Measurements from ENCODE around the gene KLF6. TPM values are rescaled to one million over a fixed set of nuclear protein-coding genes. Genes with fewer than 3 reads are reported as not detected.

KLF6 gene
- total RNA-seq, 1 donor from 2014 or later = 88.6 TPM

GRCh38 chr10:3747984-3748383 is 37.0 kb downstream of the KLF6 start:
- no peak for DNase-seq
- H3K4me3 Mint-ChIP-seq (ENCODE audit: unreplicated experiment) = no peak overlapping the region
- no peaks in the 10 kb centered on the region for H3K27me3 Mint-ChIP-seq (ENCODE audit: unreplicated experiment)
- peaks cover 34% of the 10 kb centered on the region for H3K4me1 Mint-ChIP-seq (ENCODE audit: low read depth, unreplicated experiment)
- H3K27ac Mint-ChIP-seq (ENCODE audit: unreplicated experiment) = no peak overlapping the region
- peaks cover 9% of the 10 kb centered on the region for H3K9me3 Mint-ChIP-seq (ENCODE audit: unreplicated experiment)
- no peak for TF ChIP-seq CTCF (IDR thresholded peaks at IDR 0.05; ENCODE audit: partially characterized antibody, unreplicated experiment)
- H3K36me3 Mint-ChIP-seq (ENCODE audit: unreplicated experiment) = no peaks in the 10 kb centered on the region

- Mint-ChIP-seq H3K9me3 (ENCODE audit: unreplicated experiment) (peaks cover 9% of the 10 kb centered on the region), H3K27ac (ENCODE audit: unreplicated experiment) (peak overlapping the region; percentile 49), H3K4me3 (ENCODE audit: unreplicated experiment) (no peak overlapping the region), H3K27me3 (ENCODE audit: unreplicated experiment) (no peaks in the 10 kb centered on the region), H3K36me3 (ENCODE audit: unreplicated experiment) (no peaks in the 10 kb centered on the region), H3K4me1 (ENCODE audit: low read depth, unreplicated experiment) (peaks cover 34% of the 10 kb centered on the region)
- no peak for TF ChIP-seq CTCF (IDR thresholded peaks at IDR 0.05; ENCODE audit: partially characterized antibody, unreplicated experiment)
- DNase-seq = no peak
Observed at GRCh38 chr10:3747248-3747960, 37.6 kb downstream of the KLF6 start.

- no peak for DNase-seq
- no peaks in the 10 kb centered on the region for H3K36me3 Mint-ChIP-seq (ENCODE audit: unreplicated experiment)
- TF ChIP-seq CTCF (IDR thresholded peaks at IDR 0.05; ENCODE audit: partially characterized antibody, unreplicated experiment) = no peak
- no peak overlapping the region for H3K4me3 Mint-ChIP-seq (ENCODE audit: unreplicated experiment)
- H3K27ac Mint-ChIP-seq (ENCODE audit: unreplicated experiment) = no peak overlapping the region
- H3K9me3 Mint-ChIP-seq (ENCODE audit: unreplicated experiment) = peaks cover 9% of the 10 kb centered on the region
- no peaks in the 10 kb centered on the region for H3K27me3 Mint-ChIP-seq (ENCODE audit: unreplicated experiment)
- H3K4me1 Mint-ChIP-seq (ENCODE audit: low read depth, unreplicated experiment) = peaks cover 34% of the 10 kb centered on the region
Observed at GRCh38 chr10:3746634-3747033, 38.4 kb downstream of the KLF6 start.

GRCh38 chr10:3745521-3745920 is 39.5 kb downstream of the KLF6 start:
- Mint-ChIP-seq H3K27ac (ENCODE audit: unreplicated experiment) (peak overlapping the region; percentile 20), H3K36me3 (ENCODE audit: unreplicated experiment) (no peaks in the 10 kb centered on the region), H3K4me3 (ENCODE audit: unreplicated experiment) (no peak overlapping the region), H3K4me1 (ENCODE audit: low read depth, unreplicated experiment) (peaks cover 28% of the 10 kb centered on the region), H3K9me3 (ENCODE audit: unreplicated experiment) (peaks cover 11% of the 10 kb centered on the region), H3K27me3 (ENCODE audit: unreplicated experiment) (no peaks in the 10 kb centered on the region)
- TF ChIP-seq CTCF (IDR thresholded peaks at IDR 0.05; ENCODE audit: partially characterized antibody, unreplicated experiment) = no peak
- DNase-seq = no peak

- H3K4me1 Mint-ChIP-seq (ENCODE audit: low read depth, unreplicated experiment) = peaks cover 11% of the 10 kb centered on the region
- H3K36me3 Mint-ChIP-seq (ENCODE audit: unreplicated experiment) = no peaks in the 10 kb centered on the region
- no peak overlapping the region for H3K4me3 Mint-ChIP-seq (ENCODE audit: unreplicated experiment)
- H3K27me3 Mint-ChIP-seq (ENCODE audit: unreplicated experiment) = no peaks in the 10 kb centered on the region
- H3K27ac Mint-ChIP-seq (ENCODE audit: unreplicated experiment) = no peak overlapping the region
- H3K9me3 Mint-ChIP-seq (ENCODE audit: unreplicated experiment) = peaks cover 2% of the 10 kb centered on the region
- TF ChIP-seq CTCF (IDR thresholded peaks at IDR 0.05; ENCODE audit: partially characterized antibody, unreplicated experiment) = no peak
- DNase-seq = no peak
Observed at GRCh38 chr10:3741688-3742461, 43.1 kb downstream of the KLF6 start.

All from glutamatergic neuron (in vitro differentiated cells).